DMS79 treated with DMSO at 0.1 percent for 48 hours (cell line): Measurements from ENCODE around the gene KLF5.

ENCODE experiments used
- DNase-seq: peaks from one replicate; lab custom pipeline; 2025; lab: John Stamatoyannopoulos, UW

The KLF5 gene

GRCh38 chr13:73059460-73060250, 850 bp downstream of the KLF5 start:
- DNase-seq, result peak; percentile 18

DNA sequence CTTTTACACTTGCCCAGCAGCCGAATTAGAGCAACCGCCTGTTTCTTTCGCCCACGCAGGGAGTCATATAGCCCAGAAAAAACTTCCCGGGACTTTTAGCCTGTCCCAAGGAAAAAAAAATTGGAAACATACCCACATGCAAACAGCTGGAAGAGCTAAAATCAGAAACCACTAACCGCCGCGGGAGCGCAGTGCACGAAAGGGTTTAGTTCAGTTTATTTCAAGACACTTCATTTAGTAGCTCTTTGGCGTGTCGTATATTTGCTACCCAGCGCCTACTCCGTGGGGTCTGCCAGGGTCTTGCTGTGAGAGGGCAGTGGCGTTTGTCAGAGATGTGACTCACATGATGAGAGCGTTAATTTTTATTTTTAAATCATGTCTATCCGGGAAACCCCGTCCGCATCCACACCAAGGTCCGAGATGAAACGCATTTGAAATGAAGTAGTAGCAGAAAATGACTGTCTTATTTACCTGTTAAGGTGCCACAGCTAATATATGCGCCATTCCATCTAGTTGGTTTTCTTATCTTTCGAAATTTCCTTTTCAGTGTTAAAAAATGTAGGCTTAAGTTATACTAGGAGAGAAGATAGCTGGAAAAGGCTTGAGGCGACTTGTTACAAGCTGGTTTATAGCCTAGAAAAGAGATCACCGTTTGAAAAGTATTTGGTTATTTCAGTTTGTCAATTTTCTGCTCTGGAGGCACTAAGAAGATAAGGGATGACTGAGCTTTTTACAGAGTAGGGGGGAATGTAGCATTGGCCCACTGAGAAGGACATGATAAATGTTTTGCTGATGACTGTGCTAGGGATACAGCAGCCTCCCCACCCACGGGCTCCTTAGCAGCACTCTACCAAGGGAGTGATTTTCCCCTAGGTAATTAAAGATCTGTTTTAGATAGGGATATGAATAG, 1.7 kb downstream of the KLF5 start:
- peak; percentile 39 for DNase-seq

DNA sequence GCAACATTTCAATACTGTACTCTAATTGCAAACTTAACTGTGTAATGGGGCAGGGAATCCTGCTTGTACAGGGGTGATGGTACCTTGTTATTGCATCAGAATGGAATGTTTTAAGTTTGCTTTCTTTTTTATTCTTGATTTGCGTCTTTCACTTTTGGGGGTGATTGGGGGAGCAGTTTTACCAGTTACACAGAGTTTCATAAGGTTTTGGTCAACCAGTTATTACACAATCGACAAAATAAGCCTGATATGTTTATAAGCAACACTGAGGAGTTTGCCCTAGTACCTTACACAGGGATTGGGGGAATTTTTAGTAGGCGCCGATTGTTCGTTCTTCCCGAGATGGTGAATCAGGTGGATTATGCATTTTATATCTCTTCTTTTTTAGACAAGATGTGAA, 2.7 kb downstream of the KLF5 start:
- DNase-seq, result peak; percentile 33

GRCh38 chr13:73061876-73062275, 3.1 kb downstream of the KLF5 start:
- no peak for DNase-seq

DNA sequence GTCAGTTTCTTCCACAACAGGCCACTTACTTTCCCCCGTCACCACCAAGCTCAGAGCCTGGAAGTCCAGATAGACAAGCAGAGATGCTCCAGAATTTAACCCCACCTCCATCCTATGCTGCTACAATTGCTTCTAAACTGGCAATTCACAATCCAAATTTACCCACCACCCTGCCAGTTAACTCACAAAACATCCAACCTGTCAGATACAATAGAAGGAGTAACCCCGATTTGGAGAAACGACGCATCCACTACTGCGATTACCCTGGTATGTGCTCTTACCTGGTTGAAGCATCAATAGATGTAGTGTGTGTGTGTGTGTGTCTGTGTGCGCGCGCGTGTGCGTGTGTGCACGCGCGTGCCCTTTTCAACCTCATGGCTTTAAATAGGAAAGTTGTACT, 3.7 kb downstream of the KLF5 start:
- no peak for DNase-seq

- DNase-seq, result no peak
Measured at GRCh38 chr13:73063166-73063565, 4.4 kb downstream of the KLF5 start.

- no peak for DNase-seq
Measured at GRCh38 chr13:73065036-73065435, 6.2 kb downstream of the KLF5 start.

DNA sequence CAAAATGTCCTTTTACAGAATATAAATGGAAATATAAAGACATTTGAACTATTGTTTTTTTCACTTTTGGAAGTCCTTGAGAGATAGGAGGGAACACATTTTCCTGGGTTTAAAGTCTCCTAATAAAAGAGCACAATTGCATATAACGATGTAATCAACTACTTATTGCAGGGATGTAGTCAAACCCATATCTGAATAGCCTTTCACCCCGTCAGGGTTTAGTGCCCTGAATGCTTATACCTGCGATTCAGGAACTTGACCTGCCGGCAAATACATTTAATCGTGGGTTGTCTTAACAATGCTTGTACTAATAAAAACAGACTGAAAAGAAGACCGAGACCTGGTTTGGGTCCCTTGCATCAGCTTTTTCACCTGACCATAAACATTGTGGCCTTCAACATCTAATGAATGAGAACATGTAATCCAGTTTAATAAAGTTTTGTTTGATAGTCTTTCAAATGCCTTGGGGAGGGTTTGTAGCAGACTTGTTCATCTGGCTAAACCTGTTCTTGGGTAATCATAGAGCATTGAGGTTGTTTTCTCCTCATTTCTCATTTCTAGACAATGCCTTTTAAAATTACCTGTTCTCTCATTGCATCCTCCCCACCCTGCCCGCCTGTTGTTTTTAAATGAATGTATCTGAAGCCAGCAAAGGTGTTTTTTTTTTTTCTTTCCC, 7.0 kb downstream of the KLF5 start:
- DNase-seq, result peak; percentile 52

DNA sequence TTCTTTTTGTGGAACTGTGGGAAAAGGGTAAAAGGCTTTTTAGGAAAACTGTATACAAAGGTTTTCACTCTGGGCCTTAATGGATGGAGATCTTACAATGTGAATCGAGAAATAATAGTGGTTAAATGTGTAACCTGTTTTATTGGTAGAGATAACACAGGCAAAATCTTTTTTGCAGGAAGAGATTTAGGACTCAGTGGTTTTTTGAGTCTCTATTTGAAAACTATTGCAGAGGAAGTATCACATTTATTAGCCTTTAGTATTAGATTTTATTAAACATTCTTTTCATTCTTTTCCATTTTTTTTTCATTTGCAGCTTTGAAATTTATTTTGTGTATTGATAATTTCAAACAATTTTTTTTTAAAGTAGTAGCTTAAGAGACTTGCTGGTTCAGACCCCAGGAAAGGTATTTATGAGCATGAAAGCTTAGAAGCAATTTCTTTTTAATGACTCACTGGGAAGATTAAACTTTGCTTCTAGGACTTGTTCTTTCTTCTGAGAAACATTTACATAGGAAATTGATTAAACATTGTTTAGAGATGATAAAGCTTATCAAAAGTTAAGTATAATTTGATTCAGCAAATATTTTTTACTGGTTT, 10.5 kb downstream of the KLF5 start:
- no peak for DNase-seq

DNA sequence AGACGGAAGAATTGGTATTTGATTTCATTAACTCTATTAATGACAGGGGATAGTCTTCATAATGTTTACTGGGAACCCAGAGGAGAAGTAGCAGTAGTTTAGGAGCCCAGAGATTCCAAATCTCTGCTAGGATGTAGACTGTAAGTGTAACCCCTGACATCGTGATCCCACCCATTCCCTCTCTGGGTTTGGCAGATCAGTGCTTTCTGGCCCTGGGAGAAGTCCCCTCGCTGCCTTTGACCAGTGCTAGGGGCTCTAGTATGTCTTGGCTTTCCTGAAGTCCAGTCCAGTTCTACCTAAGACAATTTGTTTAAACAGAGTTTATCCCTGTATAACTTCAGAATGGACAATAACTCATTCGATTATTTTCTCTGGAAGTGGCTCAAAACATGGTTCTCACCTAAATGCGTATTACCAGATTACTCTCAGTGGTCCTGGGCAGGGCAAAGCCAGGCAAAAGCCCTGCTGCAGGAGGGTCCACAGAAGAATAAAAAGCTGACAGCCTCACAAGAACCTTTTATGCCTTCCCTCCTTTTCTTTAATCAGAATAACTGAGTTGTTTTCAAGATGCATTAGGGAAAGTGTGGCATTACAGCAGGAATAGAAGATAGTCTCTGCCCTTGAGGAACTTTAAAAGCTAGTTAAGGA, 11.8 kb downstream of the KLF5 start:
- no peak for DNase-seq

DNA sequence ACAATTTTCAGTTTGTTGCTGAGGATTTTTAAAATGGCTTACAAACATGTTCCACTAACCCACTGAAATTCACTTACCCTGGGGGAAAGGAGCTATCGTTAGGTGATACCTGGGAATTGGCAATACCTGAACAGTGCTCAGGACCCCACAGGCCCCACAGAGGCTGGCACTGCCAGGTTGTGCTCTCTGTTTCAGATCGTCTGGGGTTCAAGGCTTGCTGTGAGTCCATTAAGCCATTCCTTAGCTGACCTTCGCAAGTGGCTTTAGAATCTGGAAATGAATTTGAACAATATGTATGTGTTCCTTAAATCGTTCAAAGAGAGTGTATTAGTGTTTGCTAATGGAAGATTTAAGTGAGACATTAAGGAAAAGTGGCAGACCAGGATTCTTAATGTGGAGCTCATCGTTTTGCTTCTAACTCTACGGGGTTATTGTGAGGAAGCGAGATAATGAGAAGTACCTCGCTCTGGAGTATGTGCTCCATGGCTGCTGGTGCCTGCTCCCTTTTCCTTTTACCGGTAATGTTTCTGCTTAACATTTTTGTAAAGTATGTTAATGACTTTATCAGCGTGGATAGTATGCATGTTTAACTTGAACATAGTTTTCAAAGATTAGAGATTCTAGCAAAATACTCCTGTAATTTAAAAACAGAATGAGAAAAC, 13.6 kb downstream of the KLF5 start:
- DNase-seq, result no peak

DNA sequence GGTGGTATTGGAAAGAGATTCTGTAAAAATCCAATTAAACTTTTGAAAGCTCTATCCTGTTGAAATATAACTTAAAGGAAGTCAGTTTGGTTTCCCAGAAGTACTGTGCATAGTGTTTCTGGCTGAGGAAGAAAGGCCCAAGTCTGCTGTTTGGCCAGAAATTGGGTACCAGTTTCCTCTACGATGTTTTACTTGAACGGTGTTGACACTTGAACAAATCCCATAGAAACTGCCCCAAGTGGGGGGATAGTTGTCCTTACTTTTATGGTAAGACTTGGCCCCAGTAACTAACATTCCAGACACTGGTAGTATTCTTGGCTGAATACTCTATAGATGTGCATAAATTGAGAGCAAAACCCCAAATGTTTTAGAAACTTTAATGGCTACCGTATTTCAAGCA, 14.2 kb downstream of the KLF5 start:
- DNase-seq, result no peak

GRCh38 chr13:73074014-73074413, 15.2 kb downstream of the KLF5 start:
- no peak for DNase-seq

DNA sequence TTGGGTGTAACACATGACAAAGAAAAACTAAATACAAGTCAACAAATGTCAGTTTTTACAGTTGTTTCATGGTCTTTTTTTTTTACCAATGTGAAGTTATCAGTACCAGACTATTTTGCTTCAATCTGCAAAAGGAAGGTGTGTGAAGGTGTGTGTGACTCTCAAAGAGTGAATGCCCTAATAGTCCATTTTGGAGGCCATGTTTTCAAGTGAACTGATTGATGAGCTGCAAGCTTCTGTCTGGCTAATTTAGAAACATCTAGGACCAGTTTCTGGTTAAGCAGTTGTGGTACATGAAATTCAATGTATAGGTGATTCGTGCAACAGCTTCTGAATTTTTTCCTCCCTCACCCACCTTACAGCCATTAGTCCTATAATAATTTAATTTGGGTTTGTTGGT, 16.1 kb downstream of the KLF5 start:
- no peak for DNase-seq

GRCh38 chr13:73075546-73075945, 16.7 kb downstream of the KLF5 start:
- DNase-seq, result no peak

GRCh38 chr13:73075954-73076353, 17.1 kb downstream of the KLF5 start:
- DNase-seq, result no peak

DNA sequence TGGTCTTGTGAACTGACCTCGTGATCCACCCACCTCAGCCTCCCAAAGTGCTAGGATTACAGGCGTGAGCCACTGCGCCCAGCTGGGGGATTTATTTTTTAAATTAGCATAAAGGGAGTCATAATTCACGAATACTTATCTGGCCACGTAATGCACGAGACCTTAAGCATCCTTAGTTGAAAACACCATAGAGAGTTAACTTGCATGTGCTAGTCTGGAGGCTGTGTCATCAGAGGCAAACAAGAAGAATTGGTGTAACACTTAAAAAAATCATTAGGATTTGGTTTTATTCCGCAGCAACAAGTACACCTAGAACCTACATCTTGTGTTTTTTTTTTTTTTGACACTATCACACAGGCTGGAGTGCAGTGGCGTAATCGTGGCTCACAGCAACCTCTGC, 19.1 kb downstream of the KLF5 start:
- DNase-seq, result no peak

DNA sequence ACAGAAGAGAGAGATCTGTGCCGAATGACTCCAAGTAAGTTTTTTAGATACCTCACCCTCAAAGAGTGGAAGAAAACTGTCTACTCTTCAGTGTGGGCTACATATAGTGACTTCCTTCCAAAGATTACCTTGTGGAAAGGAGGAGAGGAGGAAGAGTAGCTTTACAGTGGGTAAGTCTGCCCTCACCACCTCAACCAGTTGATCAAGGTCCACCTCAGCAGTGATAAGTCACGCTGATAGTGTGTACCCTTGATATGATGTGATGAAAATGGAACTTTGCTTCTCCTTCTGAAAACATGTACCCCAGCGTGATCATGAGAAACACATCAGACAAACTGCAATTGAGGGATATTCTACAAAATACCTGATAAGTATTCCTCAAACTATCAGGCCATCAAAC, 20.6 kb downstream of the KLF5 start:
- DNase-seq, result no peak

- no peak for DNase-seq
Measured at GRCh38 chr13:73081256-73081915, 22.6 kb downstream of the KLF5 start.

- no peak for DNase-seq
Measured at GRCh38 chr13:73082471-73082870, 23.7 kb downstream of the KLF5 start.

DNA sequence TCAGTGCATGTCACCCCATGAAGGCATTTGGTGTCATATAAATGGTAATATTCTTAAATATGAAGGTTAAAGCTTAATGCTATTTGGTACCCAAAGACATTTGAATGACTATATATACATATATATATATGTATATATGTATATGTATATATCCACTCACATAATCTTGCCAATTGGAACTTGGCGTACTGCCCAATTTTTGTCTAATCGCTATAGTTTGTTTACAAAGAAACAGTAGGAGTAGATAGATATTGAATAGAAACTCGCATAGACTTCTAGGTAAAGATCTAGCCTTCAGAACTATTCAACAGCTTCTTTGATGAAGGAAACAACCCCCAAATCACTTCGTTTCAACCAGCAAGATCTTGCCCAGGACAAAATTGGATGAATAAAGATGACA, 24.1 kb downstream of the KLF5 start:
- no peak for DNase-seq
